Erythroblast (primary cell): ENCODE measurements around the gene SECTM1.

Experiments used
- GATA1 ChIP-seq: IDR thresholded peaks from 2 replicates; pipeline ENCODE4 v1.6.1; 2011; ENCODE audit warnings: low read depth, mild to moderate bottlenecking, control low read depth, low read length, moderate library complexity
- POLR2A ChIP-seq: IDR thresholded peaks from 2 replicates; pipeline ENCODE4 v1.6.1; 2011; ENCODE audit warnings: mild to moderate bottlenecking, low read length

DNA sequence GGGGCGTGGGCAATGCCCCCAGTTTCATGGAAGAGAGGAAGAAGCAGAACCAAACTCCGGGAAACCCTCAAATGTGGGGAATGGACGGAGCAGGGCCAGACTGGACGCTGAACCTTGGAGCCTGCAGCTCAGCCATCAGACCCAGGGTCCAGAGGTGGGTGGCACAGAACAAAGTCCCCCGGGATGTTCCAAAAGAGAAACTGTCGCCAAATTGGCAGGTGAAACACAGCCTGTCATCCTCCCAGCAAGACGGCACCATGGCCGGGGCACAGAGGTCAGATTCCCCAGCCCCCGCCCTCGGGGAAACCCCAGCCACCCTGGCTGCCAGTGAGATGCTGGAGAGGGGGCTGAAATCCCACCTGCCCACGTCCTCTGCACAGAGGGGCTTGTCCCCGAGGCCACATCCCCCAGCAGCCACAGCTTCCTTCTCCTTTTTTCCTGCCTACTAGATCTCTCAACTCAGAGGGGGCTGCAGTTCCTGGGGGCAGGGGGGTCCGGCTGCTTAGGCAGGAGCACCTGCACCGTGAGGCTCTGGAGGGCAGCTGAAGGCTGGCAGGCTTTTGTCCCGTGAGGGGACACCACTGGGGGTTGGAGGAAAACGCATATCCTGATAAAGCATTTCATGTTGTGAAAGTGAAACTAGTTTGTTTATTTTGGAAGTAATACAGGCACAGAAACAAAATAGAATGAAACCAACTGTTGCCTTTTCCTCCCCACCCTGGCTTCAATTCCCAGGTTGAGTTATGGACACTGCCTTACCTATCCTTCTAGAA is 1.2 kb upstream of the SECTM1 start:
- TF ChIP-seq POLR2A, result no peak
- no peak for TF ChIP-seq GATA1
